GM06990 (cell line): ENCODE results near the gene FSTL1.

Source experiments
- DNase-seq: peaks from one replicate; pipeline ENCODE4 v3.0.0-alpha.2; 2011; ENCODE audit not compliant: insufficient read length; ENCODE audit errors: extremely low read depth
- H3K27me3 ChIP-seq: replicated peaks from 2 replicates; pipeline ENCODE4 v1.6.0; 2011; ENCODE audit warnings: low read length; ENCODE audit not compliant: control insufficient read depth, insufficient read depth
- H3K36me3 ChIP-seq: 2 replicates; pipeline ENCODE4 v1.5.1; 2011; ENCODE audit warnings: low read length; ENCODE audit not compliant: control insufficient read depth, insufficient read depth
- H3K4me3 ChIP-seq: replicated peaks from 2 replicates; pipeline ENCODE4 v1.5.1; 2011; ENCODE audit warnings: low read depth, mild to moderate bottlenecking, control low read depth, low read length
- TF ChIP-seq, protein P1 (sequence below): IDR thresholded peaks from 2 replicates; pipeline ENCODE4 v1.5.1; 2011; ENCODE audit warnings: low read length, control low read depth, mild to moderate bottlenecking, inconsistent platforms; ENCODE audit not compliant: insufficient read depth, poor library complexity, severe bottlenecking

FSTL1 gene

GRCh38 chr3:120404876-120405275 is 45.9 kb downstream of the FSTL1 start:
- Histone ChIP-seq H3K4me3 (no peak overlapping the region), H3K27me3 (no peaks in the 10 kb centered on the region), H3K36me3 (no peaks in the 10 kb centered on the region)
- TF ChIP-seq, protein P1, sequence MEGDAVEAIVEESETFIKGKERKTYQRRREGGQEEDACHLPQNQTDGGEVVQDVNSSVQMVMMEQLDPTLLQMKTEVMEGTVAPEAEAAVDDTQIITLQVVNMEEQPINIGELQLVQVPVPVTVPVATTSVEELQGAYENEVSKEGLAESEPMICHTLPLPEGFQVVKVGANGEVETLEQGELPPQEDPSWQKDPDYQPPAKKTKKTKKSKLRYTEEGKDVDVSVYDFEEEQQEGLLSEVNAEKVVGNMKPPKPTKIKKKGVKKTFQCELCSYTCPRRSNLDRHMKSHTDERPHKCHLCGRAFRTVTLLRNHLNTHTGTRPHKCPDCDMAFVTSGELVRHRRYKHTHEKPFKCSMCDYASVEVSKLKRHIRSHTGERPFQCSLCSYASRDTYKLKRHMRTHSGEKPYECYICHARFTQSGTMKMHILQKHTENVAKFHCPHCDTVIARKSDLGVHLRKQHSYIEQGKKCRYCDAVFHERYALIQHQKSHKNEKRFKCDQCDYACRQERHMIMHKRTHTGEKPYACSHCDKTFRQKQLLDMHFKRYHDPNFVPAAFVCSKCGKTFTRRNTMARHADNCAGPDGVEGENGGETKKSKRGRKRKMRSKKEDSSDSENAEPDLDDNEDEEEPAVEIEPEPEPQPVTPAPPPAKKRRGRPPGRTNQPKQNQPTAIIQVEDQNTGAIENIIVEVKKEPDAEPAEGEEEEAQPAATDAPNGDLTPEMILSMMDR: no peak
- no peak for DNase-seq

GRCh38 chr3:120402257-120402656 is 48.5 kb downstream of the FSTL1 start:
- Histone ChIP-seq H3K36me3 (no peaks in the 10 kb centered on the region), H3K27me3 (no peaks in the 10 kb centered on the region), H3K4me3 (no peak overlapping the region)
- DNase-seq: no peak
- TF ChIP-seq, protein P1: no peak

GRCh38 chr3:120399372-120399771 is 51.4 kb downstream of the FSTL1 start:
- TF ChIP-seq, protein P1: no peak
- no peaks in the 10 kb centered on the region for H3K36me3 ChIP-seq
- H3K27me3 ChIP-seq: no peaks in the 10 kb centered on the region
- H3K4me3 ChIP-seq: no peak overlapping the region
- peak; percentile 18 for DNase-seq

- H3K27me3 ChIP-seq: no peaks in the 10 kb centered on the region
- H3K36me3 ChIP-seq: no peaks in the 10 kb centered on the region
- H3K4me3 ChIP-seq: no peak overlapping the region
- DNase-seq: no peak
- TF ChIP-seq, protein P1: no peak
Observed at GRCh38 chr3:120396469-120396868, 54.3 kb downstream of the FSTL1 start.

- H3K4me3 ChIP-seq: no peak overlapping the region
- DNase-seq: no peak
- TF ChIP-seq, protein P1: no peak
- H3K27me3 ChIP-seq: no peaks in the 10 kb centered on the region
- H3K36me3 ChIP-seq: no peaks in the 10 kb centered on the region
Observed at GRCh38 chr3:120394347-120394746, 56.4 kb downstream of the FSTL1 start.

- DNase-seq: no peak
- H3K4me3 ChIP-seq: no peak overlapping the region
- no peaks in the 10 kb centered on the region for H3K27me3 ChIP-seq
- H3K36me3 ChIP-seq: no peaks in the 10 kb centered on the region
- TF ChIP-seq, protein P1: no peak
Observed at GRCh38 chr3:120393761-120394160, 57.0 kb downstream of the FSTL1 start.
